CD4-positive, alpha-beta T cell treated with Interleukin-6 for 4 hours (primary cell): ENCODE results near the gene CFAP57.
A peak's percentile ranks its signal among the peaks of the same experiment; 100 is the strongest.

Experiments used
- DNase-seq: peaks from one replicate; pipeline ENCODE4 v3.0.0-alpha.2; 2020; ENCODE audit warnings: mixed read lengths

Gene CFAP57

DNA sequence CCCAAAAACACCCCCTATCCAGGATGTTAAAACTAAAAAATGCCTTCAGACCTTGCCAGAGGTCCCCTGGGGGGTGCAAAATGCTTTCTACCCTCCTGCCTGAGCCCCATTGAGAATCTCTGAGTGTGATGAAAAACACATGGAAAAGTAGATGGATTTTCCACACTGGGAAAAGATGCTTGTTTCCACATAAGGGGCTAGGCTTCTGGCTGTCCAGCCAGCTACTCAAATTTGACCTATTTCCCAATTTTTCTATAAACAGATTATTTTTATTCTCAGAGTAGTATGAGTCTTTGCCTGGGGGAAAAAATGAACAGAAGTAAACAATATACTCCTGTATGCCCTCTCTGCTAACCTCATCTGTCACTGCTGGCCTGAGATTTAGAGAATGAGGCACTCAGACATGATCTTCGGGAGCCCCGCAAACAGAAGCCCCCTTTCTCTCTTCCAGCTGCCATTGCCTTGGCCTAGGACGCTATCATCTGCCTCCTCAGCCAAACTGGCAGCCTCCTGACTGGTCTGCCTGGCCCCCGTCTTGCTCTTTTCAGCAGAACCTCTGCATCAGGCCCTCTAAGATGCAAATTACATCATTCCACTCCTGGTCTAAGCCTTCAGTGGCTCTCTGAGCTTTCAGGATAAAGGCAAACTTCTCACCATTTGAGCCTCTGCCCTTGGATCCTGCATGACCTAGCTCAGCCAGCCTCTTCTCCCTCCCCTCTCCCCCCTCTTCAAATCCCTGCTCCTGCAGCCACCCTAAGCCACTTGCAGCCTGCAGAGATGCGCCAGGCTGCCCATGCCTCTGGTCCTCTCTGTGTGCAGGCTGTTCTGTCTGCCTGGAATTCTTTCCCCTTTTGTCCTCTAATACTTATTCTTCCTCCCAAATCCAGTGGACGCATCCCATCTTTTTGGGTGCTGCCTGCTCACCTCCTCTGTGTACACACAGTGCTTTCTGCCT, 58.0 kb downstream of the CFAP57 start:
- DNase-seq, result no peak

GRCh38 chr1:43232074-43232473, 59.9 kb downstream of the CFAP57 start:
- no peak for DNase-seq

DNA sequence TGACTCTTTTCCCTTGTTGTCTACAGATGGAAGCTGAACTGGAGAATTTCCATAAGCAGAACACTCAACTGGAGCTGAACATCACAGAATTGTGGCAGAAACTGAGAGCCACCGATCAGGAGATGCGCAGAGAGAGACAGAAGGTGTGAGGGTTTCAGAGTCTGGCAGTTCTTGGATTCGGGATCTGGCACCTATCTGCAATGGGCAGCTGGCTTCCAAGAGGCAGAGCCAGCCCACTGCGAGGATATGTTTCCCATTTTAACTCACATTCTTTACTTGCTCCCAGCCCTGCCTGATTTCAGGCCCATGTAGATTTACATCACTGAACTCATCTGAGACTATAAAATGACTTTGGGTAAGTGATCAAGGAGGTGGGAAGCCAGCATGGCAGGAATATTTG, 60.4 kb downstream of the CFAP57 start:
- DNase-seq, result no peak

- no peak for DNase-seq
Observed at GRCh38 chr1:43233631-43234030, 61.5 kb downstream of the CFAP57 start.

GRCh38 chr1:43234267-43234666, 62.1 kb downstream of the CFAP57 start:
- no peak for DNase-seq

- DNase-seq, result no peak
Observed at GRCh38 chr1:43235040-43235439, 62.9 kb downstream of the CFAP57 start.

GRCh38 chr1:43235451-43236121, 63.5 kb downstream of the CFAP57 start:
- DNase-seq, result no peak

DNA sequence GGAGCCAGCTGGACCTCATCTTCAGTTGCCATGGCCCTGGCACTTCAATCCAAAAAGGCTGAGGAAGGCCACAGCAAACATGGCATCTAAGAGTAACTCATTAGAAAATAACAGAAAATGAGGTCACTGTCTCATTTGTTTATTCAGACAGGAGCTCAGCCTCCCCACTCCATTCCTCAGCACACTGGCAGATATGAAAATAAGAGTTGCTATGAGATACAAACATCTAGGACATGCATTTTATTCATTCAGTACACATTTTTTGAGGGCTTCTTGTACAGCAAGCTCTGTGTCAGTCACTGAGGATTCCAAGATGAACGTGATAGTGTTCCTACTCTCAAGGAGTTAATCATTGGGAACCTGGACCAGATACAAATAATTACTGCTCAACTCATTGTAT, 65.0 kb downstream of the CFAP57 start:
- DNase-seq, result no peak

GRCh38 chr1:43238085-43238484, 66.0 kb downstream of the CFAP57 start:
- peak; percentile 45 for DNase-seq

- DNase-seq, result no peak
Observed at GRCh38 chr1:43238991-43239469, 66.9 kb downstream of the CFAP57 start.

GRCh38 chr1:43239484-43239883, 67.4 kb downstream of the CFAP57 start:
- no peak for DNase-seq

DNA sequence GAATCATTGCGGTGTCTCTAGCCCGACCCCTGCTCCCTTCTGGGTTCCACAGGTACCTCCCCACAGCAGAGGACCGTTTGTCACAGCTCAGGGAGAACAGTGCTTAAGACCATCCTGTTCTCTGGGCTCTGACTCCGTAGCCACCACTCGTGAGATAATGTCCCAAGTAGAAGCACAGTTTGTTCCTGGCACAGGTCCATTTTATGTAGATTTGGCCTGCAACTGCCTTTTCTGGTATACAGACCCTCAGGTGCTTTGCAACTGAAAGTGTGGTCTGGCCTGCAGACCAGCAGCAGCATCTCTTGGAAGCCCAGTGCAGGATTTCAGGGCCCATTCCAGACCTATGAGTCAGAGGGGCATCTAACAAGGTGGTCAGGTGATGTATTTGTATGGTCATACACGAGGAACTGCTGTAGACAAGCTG, 69.3 kb downstream of the CFAP57 start:
- no peak for DNase-seq

DNA sequence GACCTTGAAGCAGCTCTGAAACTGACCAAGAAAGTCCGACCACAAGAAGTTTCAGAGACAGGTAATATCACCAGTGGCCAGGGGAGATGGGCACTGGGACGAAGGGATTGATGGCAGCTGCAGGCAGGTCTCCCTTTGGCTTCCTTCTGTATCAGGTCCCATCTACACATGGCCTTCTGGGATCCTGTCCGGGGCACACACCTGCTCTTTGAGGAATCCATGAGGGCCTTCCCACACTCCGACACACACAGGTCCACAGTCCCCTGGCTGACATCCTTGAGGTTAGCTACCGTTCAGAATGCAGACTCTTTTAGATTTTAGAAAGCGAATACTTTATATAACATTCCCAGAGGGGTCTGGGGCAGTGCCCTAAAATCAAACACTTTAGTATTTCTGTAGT, 71.2 kb downstream of the CFAP57 start:
- DNase-seq, result no peak

DNA sequence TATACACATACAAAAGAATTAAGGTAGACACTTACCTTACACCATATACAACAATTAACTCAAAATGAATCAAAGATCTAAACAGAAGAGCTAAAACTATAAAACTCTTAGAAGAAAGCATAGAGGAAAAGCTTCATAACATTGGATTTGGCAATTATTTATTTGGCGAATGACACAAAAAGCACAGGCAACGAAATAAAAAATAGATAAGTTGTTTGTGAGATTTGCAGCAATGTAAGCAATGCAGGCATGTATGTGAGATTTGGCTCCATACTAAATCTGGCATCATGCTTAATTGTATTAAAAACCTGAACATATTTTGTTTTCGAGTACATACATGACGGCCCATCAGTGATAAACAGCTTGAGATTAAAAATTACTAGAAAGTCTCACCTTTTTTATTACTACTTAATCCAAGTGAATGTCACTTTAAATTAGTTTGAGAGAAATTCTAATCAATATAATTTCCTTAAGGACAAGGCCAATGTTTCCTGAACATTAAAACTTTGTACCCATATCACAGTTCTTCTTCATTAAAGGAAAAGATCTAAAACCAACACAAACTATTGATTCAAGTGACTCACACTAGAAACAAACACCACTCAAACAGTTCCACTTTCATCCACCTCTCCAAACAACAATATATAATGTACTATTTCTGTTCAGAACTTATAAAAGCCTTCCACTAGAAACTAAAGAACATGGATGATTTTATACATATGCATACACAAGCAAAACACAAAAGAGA, 74.5 kb downstream of the CFAP57 start:
- DNase-seq, result no peak

- DNase-seq, result no peak
Observed at GRCh38 chr1:43247256-43247921, 75.3 kb downstream of the CFAP57 start.

DNA sequence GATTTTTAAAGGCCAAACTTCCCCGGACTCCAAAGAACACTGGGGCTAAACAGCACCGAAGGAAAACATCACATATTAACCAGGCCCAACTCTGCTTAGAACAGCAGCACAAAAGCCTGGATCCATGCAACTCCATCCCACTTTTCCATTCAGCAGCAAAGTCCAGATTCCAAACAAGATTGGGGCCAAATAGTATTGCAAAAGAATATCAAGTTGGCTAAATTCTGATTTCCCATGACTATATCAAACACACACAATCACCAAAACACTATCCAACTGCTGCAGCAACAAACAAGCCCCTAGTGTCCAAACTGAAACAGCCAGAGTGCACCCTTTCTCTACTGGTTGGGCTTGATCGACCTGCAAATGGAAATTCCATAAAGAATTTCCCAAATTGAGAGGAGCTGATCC, 78.2 kb downstream of the CFAP57 start:
- no peak for DNase-seq

DNA sequence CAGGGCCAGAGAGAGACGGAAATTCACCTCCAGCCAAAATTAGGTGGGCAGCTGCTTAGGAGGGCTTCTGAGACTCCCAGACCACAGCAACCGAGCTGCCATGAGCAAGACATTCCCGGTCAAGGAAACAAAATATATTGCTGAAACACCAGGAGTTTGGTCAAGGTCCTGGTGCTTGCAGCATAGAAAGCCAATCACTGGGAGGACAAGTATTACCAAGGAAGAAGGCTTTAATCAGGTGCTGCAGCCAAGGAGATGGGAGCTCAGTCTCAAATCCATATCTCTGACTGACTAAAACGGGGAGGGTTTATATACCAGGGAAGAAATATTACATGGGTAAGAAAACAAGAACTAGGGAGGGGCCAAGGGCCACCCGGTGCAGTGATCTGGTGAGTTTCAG, 78.9 kb downstream of the CFAP57 start:
- no peak for DNase-seq

DNA sequence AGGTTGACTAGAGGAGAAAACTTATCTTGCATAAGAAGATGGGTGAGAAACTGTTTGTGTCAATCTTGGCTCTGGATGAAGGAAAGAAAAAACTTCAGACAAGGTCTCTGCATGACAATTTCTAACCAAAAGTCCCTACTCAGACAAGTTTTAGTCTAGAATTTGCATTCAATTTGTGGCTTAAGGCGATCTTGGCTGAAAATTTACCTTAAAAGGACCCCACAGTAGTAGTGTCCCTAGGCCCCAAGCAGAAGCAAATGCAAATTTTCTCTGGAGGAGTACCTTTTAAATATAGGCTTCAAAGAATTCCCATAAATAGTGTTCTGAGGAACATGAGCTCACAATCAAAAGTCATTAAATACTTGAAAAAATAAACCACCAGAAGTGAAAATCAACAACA, 80.1 kb downstream of the CFAP57 start:
- DNase-seq, result no peak

DNA sequence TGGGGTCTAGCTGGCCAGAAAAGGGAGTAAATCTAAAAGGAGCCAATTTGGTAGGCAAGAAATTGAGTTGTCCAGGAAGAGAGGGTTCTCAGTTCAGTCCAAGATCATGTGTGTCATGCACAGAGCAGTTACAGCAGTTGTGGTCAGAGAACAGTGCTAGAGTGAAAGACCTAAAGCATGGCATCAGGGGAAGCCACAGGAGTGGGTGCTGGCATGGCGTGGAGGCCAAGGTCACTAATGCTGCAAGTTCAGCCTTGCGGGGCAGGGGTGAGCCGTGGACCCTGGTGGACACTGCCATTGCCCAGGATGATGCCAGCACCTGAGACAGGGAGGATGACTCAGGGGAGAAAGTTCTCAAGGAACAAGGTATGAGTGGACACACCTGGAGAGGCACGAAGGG, 81.0 kb downstream of the CFAP57 start:
- DNase-seq, result no peak

GRCh38 chr1:43253876-43254275, 81.7 kb downstream of the CFAP57 start:
- no peak for DNase-seq

- no peak for DNase-seq
Observed at GRCh38 chr1:43255438-43256210, 83.5 kb downstream of the CFAP57 start.
